ENCODE data around the gene RPS27L. TPM values are rescaled to one million over a fixed set of nuclear protein-coding genes. Genes with fewer than 3 reads are reported as not detected.

The RPS27L gene
- total and polyA plus RNA-seq, 2 of the 8 experiments (the other 6 are each of a cell fraction or from before 2014, with no cell fraction given), result 115 to 143 TPM

DNA sequence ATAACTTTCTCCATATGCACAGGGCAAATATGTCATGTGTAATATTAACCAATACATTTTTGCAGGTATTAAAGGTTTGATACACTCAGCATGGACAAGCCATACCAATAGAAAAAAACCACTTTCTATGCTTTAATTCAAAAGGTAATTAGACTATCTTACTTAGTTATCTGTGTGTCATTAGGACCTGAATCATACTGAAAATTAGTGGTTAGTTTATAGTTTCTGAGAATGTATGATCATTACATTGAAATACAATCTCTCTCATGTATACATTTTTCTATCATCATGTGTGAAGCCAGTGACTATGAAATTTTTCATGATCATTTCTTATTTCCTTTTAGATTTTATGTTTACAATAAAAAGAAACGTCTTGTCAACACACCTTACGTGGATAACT lies 16.3 kb downstream of the RPS27L start:
- Histone ChIP-seq H3K36me3 (ENCODE audit: control insufficient read depth in 2 of 4, insufficient read depth in 4 of 4, low read length in 3 of 4) (no peaks in the 10 kb centered on the region), H3K4ac (replicated peaks; ENCODE audit: insufficient read length, low read depth, low read length) (no peak overlapping the region), H3K14ac (ENCODE audit: insufficient read length) (no peak overlapping the region), H2BK20ac (ENCODE audit: low read length) (no peak overlapping the region), H3K4me1 (replicated peaks in 1 of 4; ENCODE audit: control insufficient read depth in 3 of 4, insufficient read depth in 4 of 4, low read length in 3 of 4) (no peaks in the 10 kb centered on the region), H3K23me2 (ENCODE audit: low read depth, low read length) (peaks cover 3% of the 10 kb centered on the region; the same call in 1 of the 2 replicates), H3K56ac (replicated peaks; ENCODE audit: insufficient read length, low read depth, low read length) (no peak overlapping the region), H3K9ac (replicated peaks in 1 of 4; ENCODE audit: extremely low read depth in 1 of 4, low read depth in 3 of 4, low read length in 3 of 4) (no peak overlapping the region), H3K79me2 (ENCODE audit: control insufficient read depth in 1 of 2, insufficient read depth in 2 of 2, low read length in 2 of 2) (no peaks in the 10 kb centered on the region), H2BK15ac (ENCODE audit: low read length) (no peak overlapping the region), H3K27me3 (replicated peaks in 1 of 4; ENCODE audit: control insufficient read depth in 3 of 4, extremely low read depth in 1 of 4, insufficient read depth in 3 of 4, low read length in 3 of 4) (no peaks in the 10 kb centered on the region), H4K8ac (ENCODE audit: extremely low read depth, insufficient read depth, low read length) (no peak overlapping the region), H4K91ac (replicated peaks; ENCODE audit: insufficient read length, low read length) (no peak overlapping the region), H2AFZ (ENCODE audit: low read length) (no peak overlapping the region), H3K9me3 (ENCODE audit: insufficient read depth in 2 of 2, low read depth in 1 of 2, low read length in 1 of 2) (no peaks in the 10 kb centered on the region), H3K23ac (ENCODE audit: insufficient read length) (no peak overlapping the region), H3K18ac (ENCODE audit: extremely low read depth, low read length) (no peak overlapping the region), H2BK5ac (ENCODE audit: low read depth, low read length) (no peak overlapping the region), H4K5ac (ENCODE audit: insufficient read length, low read depth, low read length) (no peak overlapping the region), H2BK12ac (ENCODE audit: low read depth, low read length) (no peak overlapping the region), H3K27ac (ENCODE audit: low read depth, low read length) (no peak overlapping the region), H4K20me1 (replicated peaks in 1 of 2; ENCODE audit: control insufficient read depth in 1 of 2, insufficient read depth in 2 of 2, low read length in 2 of 2) (no peaks in the 10 kb centered on the region), H3K4me3 (ENCODE audit: extremely low read depth in 1 of 4, insufficient read depth in 2 of 4, low read depth in 3 of 4, low read length in 4 of 4) (no peak overlapping the region), H2BK120ac (replicated peaks; ENCODE audit: low read depth, low read length) (no peak overlapping the region), H3K79me1 (ENCODE audit: low read depth, low read length) (no peaks in the 10 kb centered on the region), H3K4me2 (ENCODE audit: insufficient read depth in 1 of 2, low read depth in 2 of 2, low read length in 2 of 2) (no peak overlapping the region), H2AK5ac (ENCODE audit: low read depth, low read length) (no peak overlapping the region)
- 88% methylated on average over 2 of the region's 2 CpGs; no CpG with 5 or more reads in 1 of the 2 experiments for WGBS, 2 experiments (ENCODE audit: extremely low coverage in 1 of 2, insufficient coverage in 1 of 2, insufficient read length in 1 of 2, insufficient replicate concordance in 2 of 2, low coverage in 1 of 2, low lambda C conversion rate in 2 of 2, missing lambda C conversion rate in 1 of 2)
- FAIRE-seq, result no peak
- DNase-seq (ENCODE audit: low read depth in 1 of 2, low spot score in 2 of 2), result no peak
- ChIA-PET POLR2A (ENCODE audit: partially characterized antibody) (no interaction called here), CTCF (ENCODE audit: partially characterized antibody) (interaction anchor here (0.6 kb wide), 1 partner anchor 47 kb away, joined by 3 read pairs; no protein-coding TSS in a partner anchor)
- no peak for TF ChIP-seq RXRA (IDR thresholded peaks at IDR 0.05; ENCODE audit: insufficient read depth, low read depth, low read length)
- TF ChIP-seq, protein P1, sequence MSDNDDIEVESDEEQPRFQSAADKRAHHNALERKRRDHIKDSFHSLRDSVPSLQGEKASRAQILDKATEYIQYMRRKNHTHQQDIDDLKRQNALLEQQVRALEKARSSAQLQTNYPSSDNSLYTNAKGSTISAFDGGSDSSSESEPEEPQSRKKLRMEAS (IDR thresholded peaks at IDR 0.05), result no peak
- TF ChIP-seq, protein P2, sequence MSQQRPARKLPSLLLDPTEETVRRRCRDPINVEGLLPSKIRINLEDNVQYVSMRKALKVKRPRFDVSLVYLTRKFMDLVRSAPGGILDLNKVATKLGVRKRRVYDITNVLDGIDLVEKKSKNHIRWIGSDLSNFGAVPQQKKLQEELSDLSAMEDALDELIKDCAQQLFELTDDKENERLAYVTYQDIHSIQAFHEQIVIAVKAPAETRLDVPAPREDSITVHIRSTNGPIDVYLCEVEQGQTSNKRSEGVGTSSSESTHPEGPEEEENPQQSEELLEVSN (IDR thresholded peaks at IDR 0.05), result no peak
- no peak for TF ChIP-seq BACH1 (IDR thresholded peaks at IDR 0.05; ENCODE audit: low read length)
- no peak for TF ChIP-seq EGR1 (IDR thresholded peaks at IDR 0.05; ENCODE audit: borderline replicate concordance, low read depth, low read length)
- no peak for TF ChIP-seq RFX5 (IDR thresholded peaks at IDR 0.05; ENCODE audit: borderline replicate concordance, low read depth, low read length)
- TF ChIP-seq SIN3A (conservative IDR thresholded peaks at IDR 0.05 in 1 of 2, IDR thresholded peaks at IDR 0.05 in 1 of 2; ENCODE audit: low read depth in 1 of 2, low read length in 2 of 2), result no peak
- TF ChIP-seq NRF1 (IDR thresholded peaks at IDR 0.05; ENCODE audit: low read depth, low read length), result no peak
- no peak for TF ChIP-seq EP300 (IDR thresholded peaks at IDR 0.05; ENCODE audit: borderline replicate concordance in 1 of 2, low read depth in 2 of 2, low read length in 2 of 2)
- TF ChIP-seq, protein P3, sequence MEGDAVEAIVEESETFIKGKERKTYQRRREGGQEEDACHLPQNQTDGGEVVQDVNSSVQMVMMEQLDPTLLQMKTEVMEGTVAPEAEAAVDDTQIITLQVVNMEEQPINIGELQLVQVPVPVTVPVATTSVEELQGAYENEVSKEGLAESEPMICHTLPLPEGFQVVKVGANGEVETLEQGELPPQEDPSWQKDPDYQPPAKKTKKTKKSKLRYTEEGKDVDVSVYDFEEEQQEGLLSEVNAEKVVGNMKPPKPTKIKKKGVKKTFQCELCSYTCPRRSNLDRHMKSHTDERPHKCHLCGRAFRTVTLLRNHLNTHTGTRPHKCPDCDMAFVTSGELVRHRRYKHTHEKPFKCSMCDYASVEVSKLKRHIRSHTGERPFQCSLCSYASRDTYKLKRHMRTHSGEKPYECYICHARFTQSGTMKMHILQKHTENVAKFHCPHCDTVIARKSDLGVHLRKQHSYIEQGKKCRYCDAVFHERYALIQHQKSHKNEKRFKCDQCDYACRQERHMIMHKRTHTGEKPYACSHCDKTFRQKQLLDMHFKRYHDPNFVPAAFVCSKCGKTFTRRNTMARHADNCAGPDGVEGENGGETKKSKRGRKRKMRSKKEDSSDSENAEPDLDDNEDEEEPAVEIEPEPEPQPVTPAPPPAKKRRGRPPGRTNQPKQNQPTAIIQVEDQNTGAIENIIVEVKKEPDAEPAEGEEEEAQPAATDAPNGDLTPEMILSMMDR (IDR thresholded peaks at IDR 0.05; ENCODE audit: control extremely low read depth in 1 of 3, insufficient read depth in 1 of 3, low read depth in 1 of 3, low read length in 3 of 3), result no peak

All from H1 (cell line).